Body of pancreas (tissue), 4 donors: ENCODE measurements around the gene HTR6. TPM values are rescaled to one million over a fixed set of nuclear protein-coding genes. Genes with fewer than 3 reads are reported as not detected.
A peak's percentile ranks its signal among the peaks of the same experiment; 100 is the strongest.

ENCODE experiments used
- ATAC-seq: fragments of 150-250 bp; one replicate; pipeline ENCODE4 v1.9.1; 2016
- DNase-seq, 4 donors: peaks; one replicate each; pipeline ENCODE4 v3.0.0-alpha.2; 2019
- H3K27ac ChIP-seq, 4 donors: fragments of 200-600 bp; sonication (generic); 1 replicate in 3 of 4; 2 replicates in 1 of 4; pipeline versions ENCODE4 v1.5.1 to v1.6.1; 2016 to 2019; ENCODE audit warnings: mild to moderate bottlenecking in 1 of 4, mixed read lengths in 1 of 4, moderate library complexity in 1 of 4
- H3K27me3 ChIP-seq, 2 donors: fragments of 200-600 bp; sonication (generic); one replicate each; pipeline ENCODE4 v1.6.0; 2016; ENCODE audit warnings: mild to moderate bottlenecking in 1 of 2
- H3K36me3 ChIP-seq, 2 donors: fragments of 200-600 bp; sonication (generic); replicated peaks in 1 of 2; 2 replicates each; pipeline ENCODE4 v1.5.1; 2016; ENCODE audit warnings: low read depth in 2 of 2; ENCODE audit not compliant: insufficient read depth in 1 of 2
- H3K4me1 ChIP-seq: fragments of 200-600 bp; sonication (generic); one replicate; pipeline ENCODE4 v1.6.0; 2016
- H3K4me3 ChIP-seq, 2 donors: fragments of 200-600 bp; sonication (generic); 1 replicate in 1 of 2; 2 replicates in 1 of 2; pipeline ENCODE4 v1.5.1; 2016 to 2019
- H3K9me3 ChIP-seq, 3 donors: fragments of 200-600 bp; sonication (generic); 1 replicate in 2 of 3; 2 replicates in 1 of 3; pipeline ENCODE4 v1.5.1; 2016
- CTCF ChIP-seq, 7 experiments: fragments of 450-650 bp in 4 of 7; fragments of 200-600 bp in 3 of 7; sonication (generic) in 3 of 7; IDR thresholded peaks; one replicate each; pipeline ENCODE4 v1.5.1; 2016 to 2019; ENCODE audit warnings: antibody characterized with exemption in 7 of 7
- POLR2A ChIP-seq, 3 donors: fragments of 450-650 bp; IDR thresholded peaks; one replicate each; pipeline ENCODE4 v1.6.1; 2016; ENCODE audit warnings: antibody characterized with exemption in 3 of 3, mild to moderate bottlenecking in 2 of 3
- WGBS, 2 donors: methylation state at CpG; one replicate each; pipeline ENCODE4 v1.1.5; 2017; 5-methylcytosine and 5-hydroxymethylcytosine counted together
- intact Hi-C: fragments of 100-400 bp; cut with DNase I; formaldehyde crosslinking; loops from one replicate; pipeline ENCODE4 v1.15.1; 2023
- total RNA-seq, 2 donors: library from RNA; depleted of rRNA; stranded (reverse); fragments of >200 nt; gene quantifications; one replicate each; pipeline ENCODE4 v1.1.0, GENCODE V29; 2016

HTR6 gene
- total RNA-seq, result not detected

GRCh38 chr1:19664453-19665185 is at the start of gene HTR6:
HTR6 (plus strand) TSS chr1:19664875; CDS start chr1:19665754, 879 bp downstream.
- peaks cover 0 to 15% of the 10 kb centered on the region in 2 donors for H3K27me3 ChIP-seq
- no peaks in the 10 kb centered on the region for H3K9me3 ChIP-seq
- DNase-seq (no peak), ATAC-seq (peak; percentile 6)
- H3K27ac ChIP-seq, result no peak within 1 kb of the TSS
- H3K4me3 ChIP-seq, result no peak within 1 kb of the TSS
- peaks cover 12% of the 10 kb centered on the region for H3K4me1 ChIP-seq
- WGBS, 2 donors, result 5 to 13% methylated on average over 4 to 43 of the region's 80 CpGs
- intact Hi-C loops, result no loop called here
- no peak for TF ChIP-seq POLR2A (IDR thresholded peaks at IDR 0.05)
- no peaks in the 10 kb centered on the region for H3K36me3 ChIP-seq

GRCh38 chr1:19615438-19615837 is 49.2 kb upstream of the HTR6 start:
- DNase-seq (no peak), ATAC-seq (no peak)
- 79 to 80% methylated on average over 4 to 6 of the region's 6 CpGs for WGBS, 2 donors
- Histone ChIP-seq H3K9me3 (no peaks in the 10 kb centered on the region), H3K36me3 (no peaks in the 10 kb centered on the region), H3K4me3 (no peak overlapping the region), H3K27ac (no peak overlapping the region), H3K27me3 (no peaks in the 10 kb centered on the region), H3K4me1 (peaks cover 46% of the 10 kb centered on the region)
- intact Hi-C loops, result no loop called here
- TF ChIP-seq CTCF (IDR thresholded peaks at IDR 0.05) (no peak), POLR2A (IDR thresholded peaks at IDR 0.05) (no peak)

GRCh38 chr1:19616489-19616888 is 48.2 kb upstream of the HTR6 start:
- Histone ChIP-seq H3K36me3 (no peaks in the 10 kb centered on the region), H3K27me3 (no peaks in the 10 kb centered on the region), H3K4me1 (peaks cover 51% of the 10 kb centered on the region), H3K27ac (peak overlapping the region in 1 of 4 donors; percentile 20), H3K4me3 (no peak overlapping the region), H3K9me3 (no peaks in the 10 kb centered on the region)
- WGBS, 2 donors, result 43 to 46% methylated on average over 2 of the region's 2 CpGs
- TF ChIP-seq POLR2A (IDR thresholded peaks at IDR 0.05), result no peak
- TF ChIP-seq CTCF (IDR thresholded peaks at IDR 0.05), result no peak
- intact Hi-C loops, result no loop called here
- no peak for ATAC-seq
- DNase-seq, result no peak

- H3K27me3 ChIP-seq, result no peaks in the 10 kb centered on the region
- no peak for TF ChIP-seq CTCF (IDR thresholded peaks at IDR 0.05)
- TF ChIP-seq POLR2A (IDR thresholded peaks at IDR 0.05), result no peak
- peaks cover 51% of the 10 kb centered on the region for H3K4me1 ChIP-seq
- H3K36me3 ChIP-seq, result no peaks in the 10 kb centered on the region
- H3K27ac ChIP-seq, result peak overlapping the region in 1 of 4 donors; percentile 23
- DNase-seq (no peak), ATAC-seq (no peak)
- no peaks in the 10 kb centered on the region for H3K9me3 ChIP-seq
- intact Hi-C loops, result no loop called here
- no peak overlapping the region for H3K4me3 ChIP-seq
- 52 to 61% methylated on average over 3 of the region's 3 CpGs for WGBS, 2 donors
Observed at GRCh38 chr1:19617376-19617775, 47.3 kb upstream of the HTR6 start.

- 95 to 100% methylated on average over 3 of the region's 3 CpGs for WGBS, 2 donors
- no peak for TF ChIP-seq POLR2A (IDR thresholded peaks at IDR 0.05)
- TF ChIP-seq CTCF (IDR thresholded peaks at IDR 0.05), result no peak
- intact Hi-C loops, result no loop called here
- Histone ChIP-seq H3K36me3 (no peaks in the 10 kb centered on the region), H3K9me3 (no peaks in the 10 kb centered on the region), H3K4me3 (no peak overlapping the region), H3K27ac (peak overlapping the region in 1 of 4 donors; percentile 8), H3K4me1 (peaks cover 46% of the 10 kb centered on the region), H3K27me3 (no peaks in the 10 kb centered on the region)
- no peak for ATAC-seq
- no peak for DNase-seq
Observed at GRCh38 chr1:19618428-19618827, 46.2 kb upstream of the HTR6 start.
